IMR-90 (cell line): Measurements from ENCODE around the gene SLC4A1AP.
"Not testable (repeated sequence)": the region's sequence is repeated elsewhere in the genome, so short reads cannot be mapped to it uniquely, and the experiment has no call there.

Experiments
- BHLHE40 ChIP-seq: fragments of 150-350 bp; IDR thresholded peaks from 2 replicates; pipeline ENCODE4 v1.6.1; 2016; ENCODE audit warnings: mild to moderate bottlenecking, low read depth, low read length
- CEBPB ChIP-seq: IDR thresholded peaks from 2 replicates; pipeline ENCODE4 v1.6.1; 2012; ENCODE audit warnings: low read depth, low read length, improper control_type of control experiment
- CTCF ChIP-seq: conservative IDR thresholded peaks from 2 replicates; pipeline ENCODE4 v1.5.1; 2012; ENCODE audit warnings: mild to moderate bottlenecking, low read depth, low read length, improper control_type of control experiment
- ELK1 ChIP-seq: fragments of 150-350 bp; IDR thresholded peaks from 2 replicates; pipeline ENCODE4 v1.6.1; 2016; ENCODE audit warnings: low read depth, mild to moderate bottlenecking, low read length, moderate library complexity, borderline replicate concordance
- FOS ChIP-seq: fragments of 150-350 bp; IDR thresholded peaks from 2 replicates; pipeline ENCODE4 v1.6.1; 2016; ENCODE audit warnings: low read depth, low read length
- MAFK ChIP-seq: IDR thresholded peaks from 2 replicates; pipeline ENCODE4 v1.6.1; 2012; ENCODE audit warnings: low read depth, low read length, improper control_type of control experiment
- MAZ ChIP-seq: IDR thresholded peaks from 2 replicates; pipeline ENCODE4 v1.6.1; 2012; ENCODE audit warnings: low read depth, mild to moderate bottlenecking, low read length, improper control_type of control experiment, moderate library complexity, borderline replicate concordance
- MXI1 ChIP-seq: IDR thresholded peaks from 2 replicates; pipeline ENCODE4 v1.6.1; 2012; ENCODE audit warnings: low read depth, mild to moderate bottlenecking, low read length, moderate library complexity, borderline replicate concordance
- POLR2A ChIP-seq: IDR thresholded peaks from 2 replicates; pipeline ENCODE4 v1.6.1; 2012; ENCODE audit warnings: mild to moderate bottlenecking, low read depth, low read length
- RAD21 ChIP-seq: IDR thresholded peaks from 2 replicates; pipeline ENCODE4 v1.6.1; 2012; ENCODE audit warnings: low read length, improper control_type of control experiment
- RCOR1 ChIP-seq: IDR thresholded peaks from 2 replicates; pipeline ENCODE4 v1.6.1; 2012; ENCODE audit warnings: mild to moderate bottlenecking, low read length, improper control_type of control experiment; ENCODE audit not compliant: insufficient replicate concordance
- RFX5 ChIP-seq: IDR thresholded peaks from 2 replicates; pipeline ENCODE4 v1.8.0; 2012; ENCODE audit warnings: low read depth, mild to moderate bottlenecking, low read length, moderate library complexity
- SMC3 ChIP-seq: fragments of 150-350 bp; IDR thresholded peaks from 2 replicates; pipeline ENCODE4 v1.6.1; 2016; ENCODE audit warnings: low read depth, mild to moderate bottlenecking, antibody characterized with exemption, low read length, moderate library complexity
- USF2 ChIP-seq: fragments of 150-350 bp; IDR thresholded peaks from 2 replicates; pipeline ENCODE4 v1.6.1; 2017; ENCODE audit warnings: mild to moderate bottlenecking, antibody characterized with exemption, low read length, low read depth

GRCh38 chr2:27682334-27682771 lies 18.7 kb downstream of the SLC4A1AP start:
- not testable (repeated sequence) for TF ChIP-seq CTCF, POLR2A, RAD21, USF2, MXI1, ELK1, SMC3, RCOR1, CEBPB, MAFK, RFX5, MAZ
- TF ChIP-seq FOS (peak; percentile 65), BHLHE40 (peak; percentile 17; the same call in 1 of the 2 replicates)
